Measurements from ENCODE around the gene AFF2.
"Not testable (repeated sequence)": the region's sequence is repeated elsewhere in the genome, so short reads cannot be mapped to it uniquely, and the experiment has no call there.

Gene AFF2

DNA sequence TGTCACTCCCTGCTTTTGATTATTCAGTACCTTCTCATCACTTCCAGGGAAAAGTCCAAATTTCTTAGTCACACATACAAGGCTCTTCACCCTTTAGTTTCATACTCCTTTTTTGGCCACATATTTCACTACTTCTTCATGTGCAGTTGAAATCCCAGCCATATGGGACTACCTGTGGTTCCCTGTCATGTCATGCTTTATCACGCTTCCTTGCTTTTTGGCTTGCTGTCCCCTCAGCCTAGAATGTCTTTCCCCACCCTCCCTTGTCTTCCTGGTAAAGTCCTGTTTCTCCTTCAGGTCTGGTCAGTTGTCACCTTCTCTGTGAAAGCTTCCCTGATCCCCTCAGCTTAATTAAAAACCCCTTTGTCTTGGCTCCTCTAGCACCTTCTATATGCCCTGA is 163.8 kb downstream of the AFF2 start:
- CTCF ChIA-PET = no interaction called here
- no peak for DNase-seq (ENCODE audit: extremely low spot score)
- POLR2A ChIA-PET = no interaction called here
- TF ChIP-seq, protein P1, sequence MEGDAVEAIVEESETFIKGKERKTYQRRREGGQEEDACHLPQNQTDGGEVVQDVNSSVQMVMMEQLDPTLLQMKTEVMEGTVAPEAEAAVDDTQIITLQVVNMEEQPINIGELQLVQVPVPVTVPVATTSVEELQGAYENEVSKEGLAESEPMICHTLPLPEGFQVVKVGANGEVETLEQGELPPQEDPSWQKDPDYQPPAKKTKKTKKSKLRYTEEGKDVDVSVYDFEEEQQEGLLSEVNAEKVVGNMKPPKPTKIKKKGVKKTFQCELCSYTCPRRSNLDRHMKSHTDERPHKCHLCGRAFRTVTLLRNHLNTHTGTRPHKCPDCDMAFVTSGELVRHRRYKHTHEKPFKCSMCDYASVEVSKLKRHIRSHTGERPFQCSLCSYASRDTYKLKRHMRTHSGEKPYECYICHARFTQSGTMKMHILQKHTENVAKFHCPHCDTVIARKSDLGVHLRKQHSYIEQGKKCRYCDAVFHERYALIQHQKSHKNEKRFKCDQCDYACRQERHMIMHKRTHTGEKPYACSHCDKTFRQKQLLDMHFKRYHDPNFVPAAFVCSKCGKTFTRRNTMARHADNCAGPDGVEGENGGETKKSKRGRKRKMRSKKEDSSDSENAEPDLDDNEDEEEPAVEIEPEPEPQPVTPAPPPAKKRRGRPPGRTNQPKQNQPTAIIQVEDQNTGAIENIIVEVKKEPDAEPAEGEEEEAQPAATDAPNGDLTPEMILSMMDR (IDR thresholded peaks at IDR 0.05; ENCODE audit: control extremely low read depth, extremely low read depth, low read depth, missing control alignments) = no peak

DNA sequence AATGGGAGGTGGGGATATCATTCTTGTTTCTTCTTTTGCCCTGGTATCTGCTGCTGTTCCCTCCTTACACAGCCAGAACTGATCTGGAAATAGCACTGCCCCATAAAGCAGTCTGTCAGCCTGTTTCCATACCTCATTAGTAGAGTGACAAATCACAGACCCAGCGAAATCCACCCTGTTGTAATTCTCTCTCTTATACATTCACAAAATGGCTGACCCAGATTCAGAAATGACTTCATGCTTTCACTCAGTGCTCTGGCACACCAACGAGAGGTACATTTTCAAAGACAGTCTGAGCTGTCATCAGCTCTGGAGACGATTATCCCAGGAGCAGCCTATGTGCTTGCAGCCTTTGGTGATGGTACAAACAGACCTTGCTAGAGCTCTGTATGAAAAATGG is 164.6 kb downstream of the AFF2 start:
- no peak for DNase-seq (ENCODE audit: extremely low spot score)
- TF ChIP-seq, protein P1 (IDR thresholded peaks at IDR 0.05; ENCODE audit: control extremely low read depth, extremely low read depth, low read depth, missing control alignments) = no peak
- ChIA-PET CTCF (no interaction called here), POLR2A (no interaction called here)

DNA sequence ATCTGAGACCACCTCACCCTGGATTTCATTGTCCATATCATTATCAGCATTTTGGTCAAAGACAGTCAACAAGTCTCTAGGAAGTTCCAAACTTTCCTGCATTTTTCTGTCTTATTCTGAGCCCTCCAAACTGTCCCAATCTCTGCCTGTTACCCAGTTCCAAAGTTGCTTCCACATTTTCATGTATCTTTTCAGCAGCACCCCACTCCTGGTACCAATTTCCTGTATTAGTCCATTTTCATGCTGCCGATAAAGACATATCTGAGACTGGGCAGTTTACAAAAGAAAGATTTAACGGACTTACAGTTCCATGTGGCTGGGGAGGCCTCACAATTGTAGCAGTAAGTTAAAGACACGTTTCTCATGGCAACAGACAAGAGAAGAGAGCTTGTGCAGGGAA is 168.8 kb downstream of the AFF2 start:
- DNase-seq (ENCODE audit: extremely low spot score); CTCF ChIA-PET; POLR2A ChIA-PET: not testable (repeated sequence)

DNA sequence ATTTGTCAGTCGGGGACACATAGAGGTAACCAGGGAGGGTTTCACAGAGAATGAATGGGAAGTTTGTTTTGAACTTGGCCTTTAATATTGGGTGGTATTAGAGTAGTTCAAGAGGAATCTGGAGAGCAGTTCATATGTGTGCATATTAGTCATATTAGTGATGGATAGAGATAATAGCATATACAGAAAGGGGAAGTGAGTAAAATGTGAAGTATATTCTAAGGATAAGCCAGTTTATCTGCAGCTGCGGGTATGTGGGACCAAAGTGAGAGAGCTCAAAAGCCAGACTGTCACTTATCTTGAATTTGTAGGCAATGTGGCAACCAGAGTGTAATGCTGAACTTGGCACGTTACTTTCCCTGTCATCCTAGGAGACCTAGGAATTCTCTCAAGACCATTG is 169.9 kb downstream of the AFF2 start:
- no peak for DNase-seq (ENCODE audit: extremely low spot score)
- TF ChIP-seq, protein P1 (IDR thresholded peaks at IDR 0.05; ENCODE audit: control extremely low read depth, extremely low read depth, low read depth, missing control alignments) = no peak
- CTCF ChIA-PET = no interaction called here
- POLR2A ChIA-PET = no interaction called here

DNA sequence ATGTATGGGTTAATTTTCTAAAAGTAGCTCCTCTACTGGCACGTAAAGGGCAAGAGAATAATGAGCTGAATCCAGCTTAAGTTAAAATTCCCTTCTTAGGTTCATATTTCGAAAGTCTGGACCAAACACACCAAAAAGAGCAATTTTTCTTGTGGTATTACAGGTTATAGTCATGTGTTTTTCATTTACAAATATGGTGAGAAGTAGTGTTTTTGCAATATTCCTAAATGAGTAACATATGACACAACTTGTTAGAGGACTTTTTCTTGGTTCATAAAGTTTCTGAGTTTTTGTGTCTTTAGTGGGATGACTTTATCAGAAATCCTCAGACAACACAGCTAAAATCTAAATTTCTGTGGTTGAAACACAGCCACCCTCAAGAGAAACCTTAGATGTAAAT is 172.1 kb downstream of the AFF2 start:
- ChIA-PET CTCF (no interaction called here), POLR2A (no interaction called here)
- no peak for DNase-seq (ENCODE audit: extremely low spot score)
- TF ChIP-seq, protein P1 (IDR thresholded peaks at IDR 0.05; ENCODE audit: control extremely low read depth, extremely low read depth, low read depth, missing control alignments) = no peak

DNA sequence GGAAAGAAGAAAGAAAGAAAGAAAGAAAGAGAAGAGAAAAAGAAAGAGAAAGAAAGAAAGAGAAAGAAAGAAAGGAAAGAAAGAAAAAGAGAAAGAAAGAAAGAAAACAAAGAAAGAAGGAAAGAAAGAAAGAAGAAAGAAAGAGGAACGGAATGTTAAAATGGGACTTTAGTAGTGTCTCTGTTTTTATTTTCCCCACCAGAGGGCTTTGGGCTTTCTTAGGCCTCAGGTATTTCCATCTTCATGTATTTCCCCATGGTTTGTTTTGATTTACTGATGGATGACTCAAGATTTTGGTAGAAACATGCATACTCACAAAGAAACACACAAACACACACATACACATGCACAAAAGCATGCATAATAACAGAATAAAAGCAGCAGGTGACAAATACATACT is 181.2 kb downstream of the AFF2 start:
- ChIA-PET POLR2A (no interaction called here), CTCF (no interaction called here)
- TF ChIP-seq, protein P1 (IDR thresholded peaks at IDR 0.05; ENCODE audit: control extremely low read depth, extremely low read depth, low read depth, missing control alignments) = no peak
- no peak for DNase-seq (ENCODE audit: extremely low spot score)

DNA sequence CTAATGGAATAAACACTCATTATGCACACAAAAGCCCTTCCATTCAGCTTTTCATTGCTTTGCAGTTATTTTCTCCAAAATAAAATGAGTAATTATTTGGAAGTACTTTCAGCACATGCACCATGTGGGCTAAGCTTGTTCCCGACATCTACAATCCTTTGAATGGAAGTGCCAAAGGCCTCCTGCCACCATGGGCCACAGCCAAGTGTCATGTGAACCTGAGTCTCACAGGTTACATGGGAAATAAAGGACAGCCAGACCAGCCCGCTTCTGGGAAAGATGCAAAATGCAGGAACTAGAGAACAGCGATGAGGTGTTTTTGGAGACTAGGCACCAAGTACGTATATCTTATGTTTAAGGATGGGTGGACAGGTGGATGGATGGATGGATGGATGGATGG is 181.8 kb downstream of the AFF2 start:
- TF ChIP-seq, protein P1 (IDR thresholded peaks at IDR 0.05; ENCODE audit: control extremely low read depth, extremely low read depth, low read depth, missing control alignments) = no peak
- ChIA-PET POLR2A (no interaction called here), CTCF (no interaction called here)
- DNase-seq (ENCODE audit: extremely low spot score) = no peak

Measured in GM10248 (cell line).